NT2/D1 (cell line): ENCODE data around the gene NDE1.

Experiments used
- SUZ12 ChIP-seq: IDR thresholded peaks from 2 replicates; pipeline ENCODE4 v1.6.1; 2011; ENCODE audit not compliant: insufficient read length, insufficient read depth; ENCODE audit errors: extremely low read depth
- YY1 ChIP-seq: IDR thresholded peaks from 2 replicates; pipeline ENCODE4 v1.6.1; 2011; ENCODE audit not compliant: insufficient read length, insufficient read depth
- ZNF274 ChIP-seq: IDR thresholded peaks from 2 replicates; pipeline ENCODE4 v1.6.1; 2011; ENCODE audit warnings: mild to moderate bottlenecking, low read depth, low read length

- TF ChIP-seq YY1: no peak
- TF ChIP-seq ZNF274: no peak
- TF ChIP-seq SUZ12: no peak
These were observed 99.9 kb downstream of the NDE1 start for GRCh38 chr16:15749985-15750384.
